Stimulated activated effector memory CD8-positive, alpha-beta T cell treated with anti-CD3 and anti-CD28 coated beads, Interleukin-12 subunit alpha, Interleukin-12 subunit beta, amount 100 ng/mL, for 72 hours (primary cell): Measurements from ENCODE around the gene MTFP1.
"Not testable (repeated sequence)": the region's sequence is repeated elsewhere in the genome, so short reads cannot be mapped to it uniquely, and the experiment has no call there.

Experiments
- ATAC-seq: fragments of 150-1000 bp; cut with Tn5 transposase; 2 replicates; pipeline ENCODE4 v1.10.0; 2021
- DNase-seq, 2 donors: peaks; one replicate each; pipeline ENCODE4 v3.0.0; 2021 to 2022; ENCODE audit warnings: low spot score in 2 of 2
- H3K27ac Mint-ChIP-seq: one replicate; pipeline ENCODE4 v1.8.0; 2022; ENCODE audit warnings: mild to moderate bottlenecking, mixed read lengths
- H3K36me3 Mint-ChIP-seq: one replicate; pipeline ENCODE4 v1.8.0; 2022; ENCODE audit warnings: mild to moderate bottlenecking, mixed read lengths
- H3K4me1 Mint-ChIP-seq: one replicate; pipeline ENCODE4 v1.8.0; 2022; ENCODE audit warnings: mixed read lengths
- H3K4me3 Mint-ChIP-seq: one replicate; pipeline ENCODE4 v1.8.0; 2022; ENCODE audit warnings: mild to moderate bottlenecking, mixed read lengths
- H3K9me3 Mint-ChIP-seq: one replicate; pipeline ENCODE4 v1.8.0; 2022; ENCODE audit warnings: mixed read lengths

MTFP1 gene

GRCh38 chr22:30397656-30398635, 27.6 kb upstream of the MTFP1 start:
- Mint-ChIP-seq H3K4me1 (peaks cover 24% of the 10 kb centered on the region), H3K27ac (peak overlapping the region; percentile 90), H3K36me3 (peaks cover 18% of the 10 kb centered on the region), H3K4me3 (peak overlapping the region; percentile 81), H3K9me3 (no peaks in the 10 kb centered on the region)
- ATAC-seq = no peak
- DNase-seq = no peak

DNA sequence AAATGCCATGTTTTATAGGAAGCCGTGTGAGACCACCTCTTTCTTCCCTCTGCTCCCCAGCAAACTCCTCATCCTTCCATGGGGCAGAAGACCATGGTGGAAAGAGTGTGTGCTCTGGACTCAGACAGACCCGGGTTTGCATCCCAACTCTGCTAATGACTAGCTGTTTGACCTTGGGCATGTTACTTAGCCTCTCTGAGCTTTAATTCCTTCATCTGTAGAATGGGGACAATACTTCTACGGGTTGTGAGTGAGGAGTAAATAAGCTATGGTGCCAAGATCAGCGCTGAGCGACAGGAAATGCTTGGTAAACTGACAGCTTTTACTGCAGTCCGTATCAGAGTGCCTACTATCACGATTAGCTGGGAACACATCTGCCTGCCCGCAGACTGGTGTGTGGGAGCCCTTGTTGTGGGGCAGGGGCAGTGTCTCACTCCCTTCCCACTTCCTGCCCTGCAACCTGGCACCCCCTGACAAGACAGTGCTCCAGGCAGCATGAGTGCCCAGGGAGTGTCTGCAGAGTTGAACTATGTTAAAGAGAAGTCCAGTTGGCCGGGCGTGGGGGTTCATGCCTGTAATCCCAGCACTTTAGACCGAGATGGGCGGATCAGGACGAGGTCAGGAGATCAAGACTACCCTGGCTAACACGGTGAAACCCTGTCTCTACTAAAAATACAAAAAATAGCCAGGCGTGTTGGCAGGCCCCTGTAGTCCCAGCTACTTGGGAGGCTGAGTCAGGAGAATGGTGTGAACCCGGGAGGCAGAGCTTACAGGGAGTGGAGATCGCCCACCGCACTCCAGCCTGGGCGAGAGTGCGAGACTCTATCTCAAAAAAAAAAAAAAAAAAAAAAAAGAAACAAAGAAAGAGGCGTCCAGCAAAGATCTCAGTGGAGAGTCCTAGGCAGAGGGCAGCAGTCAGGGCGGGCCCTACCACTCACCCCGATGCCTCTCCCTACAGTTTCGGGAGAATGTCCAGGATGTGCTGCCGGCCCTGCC, 26.6 kb upstream of the MTFP1 start:
- ATAC-seq (no peak), DNase-seq (no peak)
- Mint-ChIP-seq H3K9me3 (no peaks in the 10 kb centered on the region), H3K4me1 (peaks cover 18% of the 10 kb centered on the region), H3K36me3 (peaks cover 18% of the 10 kb centered on the region), H3K27ac (peak overlapping the region; percentile 90), H3K4me3 (peak overlapping the region; percentile 81)

DNA sequence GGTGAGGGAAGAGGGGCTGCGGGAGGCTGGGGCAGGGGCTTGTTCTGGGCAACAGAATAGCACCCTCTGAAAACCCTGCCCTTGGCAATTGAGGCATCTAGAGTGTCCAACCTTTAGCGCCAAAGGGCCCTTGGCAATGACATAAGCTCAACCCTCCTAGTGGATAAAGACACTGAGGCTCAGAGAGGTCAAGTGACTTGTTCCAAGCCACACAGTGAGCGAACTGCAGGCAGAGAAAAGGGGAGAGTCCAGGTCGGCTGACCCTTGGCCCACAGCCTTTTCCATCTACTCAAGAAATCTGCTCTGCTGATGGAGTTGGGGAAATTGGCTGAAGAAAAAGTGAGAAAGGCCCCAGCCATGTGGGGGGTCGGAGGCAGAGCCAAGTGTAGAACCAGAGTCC, 25.9 kb upstream of the MTFP1 start:
- peaks cover 18% of the 10 kb centered on the region for H3K36me3 Mint-ChIP-seq
- peaks cover 18% of the 10 kb centered on the region for H3K4me1 Mint-ChIP-seq
- ATAC-seq = no peak
- no peak overlapping the region for H3K27ac Mint-ChIP-seq
- H3K9me3 Mint-ChIP-seq = no peaks in the 10 kb centered on the region
- H3K4me3 Mint-ChIP-seq = no peak overlapping the region
- no peak for DNase-seq

DNA sequence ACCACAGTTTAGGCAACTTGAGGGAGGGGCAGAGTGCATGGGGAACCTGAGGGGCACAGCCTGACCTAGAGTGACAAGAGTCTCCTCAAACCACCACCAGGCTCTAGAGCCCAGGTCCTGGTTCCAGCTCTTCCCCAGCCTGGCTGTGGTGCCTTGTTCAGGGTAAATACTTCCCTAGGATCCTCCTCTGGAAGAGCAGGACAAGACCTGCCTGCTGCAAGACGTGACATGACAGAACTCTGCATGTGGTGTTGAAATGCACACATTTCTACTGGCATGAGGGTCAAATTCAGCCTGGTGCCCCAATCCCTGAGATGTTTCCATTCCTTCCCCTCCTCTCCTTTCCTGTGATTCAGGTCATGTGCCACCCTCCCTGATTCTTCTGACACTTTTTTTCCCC, 25.4 kb upstream of the MTFP1 start:
- Mint-ChIP-seq H3K9me3 (no peaks in the 10 kb centered on the region), H3K36me3 (peaks cover 18% of the 10 kb centered on the region), H3K4me1 (peaks cover 18% of the 10 kb centered on the region), H3K4me3 (no peak overlapping the region), H3K27ac (no peak overlapping the region)
- DNase-seq = no peak
- no peak for ATAC-seq

GRCh38 chr22:30401024-30401423, 24.5 kb upstream of the MTFP1 start:
- H3K4me3 Mint-ChIP-seq, H3K27ac Mint-ChIP-seq, H3K9me3 Mint-ChIP-seq, DNase-seq, ATAC-seq: not testable (repeated sequence)
- Mint-ChIP-seq H3K4me1 (peaks cover 18% of the 10 kb centered on the region), H3K36me3 (peaks cover 18% of the 10 kb centered on the region)

DNA sequence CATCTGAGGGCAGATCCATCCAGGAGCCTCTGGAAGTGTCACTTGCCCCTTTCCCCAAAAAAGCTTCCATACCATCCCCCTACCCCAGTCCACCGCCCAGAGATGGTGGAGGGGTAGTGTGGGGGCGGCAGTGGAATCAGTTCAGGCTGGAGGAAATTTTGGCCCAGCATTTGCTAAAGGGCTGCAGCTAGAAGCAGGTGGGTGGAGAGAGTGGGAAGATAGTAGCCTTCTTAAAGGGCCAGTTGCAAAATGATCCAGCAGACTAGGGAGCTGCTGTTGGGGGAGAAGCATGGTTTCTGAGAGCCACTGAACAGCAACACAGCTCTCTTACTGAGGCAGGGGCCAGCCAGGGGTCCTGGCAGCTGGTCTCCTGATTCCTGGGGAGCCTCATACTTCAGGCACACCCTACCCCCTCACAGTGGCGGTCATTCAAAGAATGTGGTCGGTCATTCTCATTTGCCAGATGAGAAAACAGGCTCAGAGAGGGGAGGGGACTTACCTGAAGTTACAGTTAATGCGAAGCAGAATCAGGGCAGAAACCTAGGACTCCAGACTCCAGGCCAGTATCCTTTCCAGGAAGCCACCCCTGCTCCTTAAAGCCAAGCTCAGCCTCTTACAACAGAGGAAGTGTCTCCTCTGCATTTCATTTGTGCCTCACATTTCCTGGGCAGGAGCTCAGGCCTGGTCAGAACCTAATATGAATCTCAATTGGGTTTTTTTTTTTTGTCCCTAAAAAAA, 23.4 kb upstream of the MTFP1 start:
- H3K27ac Mint-ChIP-seq = no peak overlapping the region
- DNase-seq (no peak), ATAC-seq (no peak)
- peaks cover 18% of the 10 kb centered on the region for H3K4me1 Mint-ChIP-seq
- H3K4me3 Mint-ChIP-seq = no peak overlapping the region
- peaks cover 22% of the 10 kb centered on the region for H3K36me3 Mint-ChIP-seq
- H3K9me3 Mint-ChIP-seq = no peaks in the 10 kb centered on the region

- Mint-ChIP-seq H3K4me1 (peaks cover 15% of the 10 kb centered on the region), H3K36me3 (peaks cover 27% of the 10 kb centered on the region)
- ATAC-seq, DNase-seq, H3K4me3 Mint-ChIP-seq, H3K27ac Mint-ChIP-seq, H3K9me3 Mint-ChIP-seq: not testable (repeated sequence)
These were observed 22.8 kb upstream of the MTFP1 start for GRCh38 chr22:30402766-30403104.

- Mint-ChIP-seq H3K4me1 (no peaks in the 10 kb centered on the region), H3K9me3 (no peaks in the 10 kb centered on the region), H3K36me3 (peaks cover 38% of the 10 kb centered on the region), H3K27ac (no peak overlapping the region), H3K4me3 (no peak overlapping the region)
- ATAC-seq (no peak), DNase-seq (no peak)
These were observed 21.3 kb upstream of the MTFP1 start for GRCh38 chr22:30404307-30404706.

GRCh38 chr22:30405731-30406130, 19.8 kb upstream of the MTFP1 start:
- Mint-ChIP-seq H3K9me3 (no peaks in the 10 kb centered on the region), H3K27ac (no peak overlapping the region), H3K4me1 (no peaks in the 10 kb centered on the region), H3K4me3 (no peak overlapping the region), H3K36me3 (peaks cover 47% of the 10 kb centered on the region)
- no peak for DNase-seq
- ATAC-seq = no peak

GRCh38 chr22:30406400-30406799, 19.2 kb upstream of the MTFP1 start:
- H3K27ac Mint-ChIP-seq = no peak overlapping the region
- no peaks in the 10 kb centered on the region for H3K9me3 Mint-ChIP-seq
- peaks cover 53% of the 10 kb centered on the region for H3K36me3 Mint-ChIP-seq
- ATAC-seq (no peak), DNase-seq (no peak)
- no peaks in the 10 kb centered on the region for H3K4me1 Mint-ChIP-seq
- no peak overlapping the region for H3K4me3 Mint-ChIP-seq

DNA sequence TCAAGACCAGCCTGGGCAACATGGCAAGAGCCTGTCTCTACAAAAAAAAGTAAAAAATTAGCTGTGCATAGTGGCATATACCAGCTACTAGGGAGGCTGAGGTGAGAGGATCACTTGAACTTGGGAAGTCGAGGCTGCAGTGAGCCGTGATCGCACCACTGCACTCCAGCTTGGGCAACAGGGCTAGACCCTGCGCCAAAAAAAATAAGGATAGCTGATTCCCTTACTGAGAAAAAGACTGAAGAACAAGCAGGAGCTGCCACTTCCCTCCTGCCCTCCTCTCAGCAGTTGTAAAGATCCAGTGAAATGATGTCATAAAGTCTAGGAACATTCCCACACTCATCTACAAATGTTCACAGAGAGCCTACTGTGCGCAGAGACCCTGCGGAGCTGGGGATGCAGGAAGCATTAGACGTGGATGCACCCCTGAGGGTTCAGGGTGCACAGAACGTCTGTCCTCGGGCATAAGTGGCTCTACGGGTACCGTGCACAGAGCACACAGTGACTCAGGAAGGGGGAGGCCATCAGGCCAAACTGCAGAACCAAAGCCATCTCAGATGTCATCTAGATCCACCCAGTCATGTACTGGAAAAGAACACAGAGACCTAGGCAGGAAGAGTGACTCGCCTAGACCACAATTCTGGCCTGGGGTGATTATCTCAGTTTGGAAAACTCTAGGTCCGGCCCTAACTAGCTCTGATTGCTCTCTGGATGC, 17.0 kb upstream of the MTFP1 start:
- Mint-ChIP-seq H3K9me3 (no peaks in the 10 kb centered on the region), H3K27ac (no peak overlapping the region), H3K4me3 (no peak overlapping the region), H3K36me3 (peaks cover 68% of the 10 kb centered on the region), H3K4me1 (peaks cover 8% of the 10 kb centered on the region)
- DNase-seq (no peak), ATAC-seq (peak; percentile 61)

GRCh38 chr22:30411780-30412179, 13.8 kb upstream of the MTFP1 start:
- Mint-ChIP-seq H3K4me3 (no peak overlapping the region), H3K36me3 (peaks cover 86% of the 10 kb centered on the region), H3K9me3 (no peaks in the 10 kb centered on the region), H3K4me1 (peaks cover 16% of the 10 kb centered on the region), H3K27ac (peak overlapping the region; percentile 43)
- ATAC-seq = no peak
- DNase-seq = no peak

- ATAC-seq (no peak), DNase-seq (no peak)
- Mint-ChIP-seq H3K9me3 (no peaks in the 10 kb centered on the region), H3K36me3 (peaks cover 83% of the 10 kb centered on the region), H3K4me1 (peaks cover 16% of the 10 kb centered on the region), H3K27ac (peak overlapping the region; percentile 80), H3K4me3 (no peak overlapping the region)
These were observed 12.6 kb upstream of the MTFP1 start for GRCh38 chr22:30413001-30413400.

GRCh38 chr22:30413745-30414524, 11.6 kb upstream of the MTFP1 start:
- peaks cover 82% of the 10 kb centered on the region for H3K36me3 Mint-ChIP-seq
- H3K9me3 Mint-ChIP-seq = no peaks in the 10 kb centered on the region
- no peak overlapping the region for H3K4me3 Mint-ChIP-seq
- H3K4me1 Mint-ChIP-seq = peaks cover 16% of the 10 kb centered on the region
- ATAC-seq (no peak), DNase-seq (no peak)
- H3K27ac Mint-ChIP-seq = peak overlapping the region; percentile 80
